ENCODE data around the gene FAM114A1.
"Not testable (repeated sequence)": the region's sequence is repeated elsewhere in the genome, so short reads cannot be mapped to it uniquely, and the experiment has no call there.

The FAM114A1 gene

DNA sequence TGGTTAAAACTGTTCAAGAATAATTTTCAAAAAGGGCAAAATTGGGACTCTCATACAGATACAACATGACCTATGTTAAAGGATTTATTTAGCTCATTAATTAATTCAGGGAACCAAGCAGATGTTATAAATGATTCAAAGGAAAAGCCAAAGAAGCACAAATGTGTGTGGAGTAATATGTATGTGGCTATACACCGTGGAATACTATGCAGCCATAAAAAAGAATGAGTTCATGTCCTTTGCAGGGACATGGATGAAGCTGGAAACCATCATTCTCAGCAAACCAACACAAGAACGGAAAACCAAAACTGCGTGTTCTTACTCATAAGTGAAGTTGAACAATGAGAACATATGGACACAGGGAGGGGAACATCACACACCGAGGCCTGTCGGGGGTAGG, 48.7 kb downstream of the FAM114A1 start:
- H3K79me2 ChIP-seq (ENCODE audit: control insufficient read depth, insufficient read depth, low read length); H3K4me1 ChIP-seq (ENCODE audit: control insufficient read depth, low read depth, low read length); H2BK5ac ChIP-seq (ENCODE audit: low read length); H3K27me3 ChIP-seq (ENCODE audit: insufficient read depth, low read length, poor library complexity); DNase-seq; H3K4me2 ChIP-seq (ENCODE audit: low read length); H3K36me3 ChIP-seq (ENCODE audit: control insufficient read depth, insufficient read depth, low read length); H3K4ac ChIP-seq (ENCODE audit: low read depth, low read length); H4K5ac ChIP-seq (ENCODE audit: low read length); H3K9ac ChIP-seq (ENCODE audit: low read length); H2BK120ac ChIP-seq (ENCODE audit: low read depth, low read length); H2AK5ac ChIP-seq (ENCODE audit: low read length); H3K56ac ChIP-seq (ENCODE audit: low read length); H2BK15ac ChIP-seq (replicated peaks; ENCODE audit: low read depth); H3K27ac ChIP-seq (ENCODE audit: low read depth, low read length); H3K23ac ChIP-seq (ENCODE audit: low read length); H3K79me1 ChIP-seq (ENCODE audit: low read length); H3K18ac ChIP-seq (ENCODE audit: low read length); H3K4me3 ChIP-seq (ENCODE audit: low read length); H4K8ac ChIP-seq (ENCODE audit: low read depth, low read length): not testable (repeated sequence)
- no CpG with 5 or more reads among the region's 5 CpGs for WGBS (ENCODE audit: extremely low coverage, insufficient coverage, low lambda C conversion rate)

DNA sequence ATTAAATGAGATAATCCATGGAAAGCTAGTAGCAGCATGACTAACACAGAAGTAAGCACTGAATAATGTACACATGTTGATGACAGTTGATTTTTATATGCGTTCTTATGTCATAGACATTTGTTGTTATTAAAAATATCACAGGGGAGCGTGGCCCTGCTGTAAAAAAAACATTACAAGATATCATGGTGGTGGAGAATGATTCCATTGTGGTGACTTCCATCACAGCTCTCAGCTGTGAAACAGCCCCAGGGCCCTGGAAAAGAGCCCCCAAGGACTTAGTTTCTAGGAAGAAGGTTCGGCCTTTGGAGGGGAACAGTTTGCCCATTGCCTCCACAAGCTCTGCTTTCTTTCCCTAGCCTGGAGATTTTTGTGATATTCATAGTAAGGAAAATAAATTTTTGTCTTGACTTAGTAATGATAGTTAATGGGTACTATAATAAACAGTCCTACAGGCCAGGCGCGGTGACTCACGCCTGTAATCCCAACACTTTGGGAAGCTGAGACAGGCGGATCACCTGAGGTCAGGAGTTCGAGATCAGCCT, 49.9 kb downstream of the FAM114A1 start:
- no peak overlapping the region for H3K27ac ChIP-seq (ENCODE audit: low read depth, low read length)
- no peak overlapping the region for H3K4me3 ChIP-seq (ENCODE audit: low read length)
- no peak overlapping the region for H3K56ac ChIP-seq (ENCODE audit: low read length)
- H3K23ac ChIP-seq (ENCODE audit: low read length), result no peak overlapping the region
- DNase-seq, result no peak
- H3K9ac ChIP-seq (ENCODE audit: low read length), result no peak overlapping the region
- H3K79me1 ChIP-seq (ENCODE audit: low read length), result no peaks in the 10 kb centered on the region
- no peak overlapping the region for H4K5ac ChIP-seq (ENCODE audit: low read length)
- no peak overlapping the region for H2AK5ac ChIP-seq (ENCODE audit: low read length)
- H3K4ac ChIP-seq (ENCODE audit: low read depth, low read length), result no peak overlapping the region
- H2BK15ac ChIP-seq (replicated peaks; ENCODE audit: low read depth), result no peak overlapping the region
- H4K8ac ChIP-seq (ENCODE audit: low read depth, low read length), result no peak overlapping the region
- H2BK5ac ChIP-seq (ENCODE audit: low read length), result no peak overlapping the region
- H3K4me1 ChIP-seq (ENCODE audit: control insufficient read depth, low read depth, low read length), result no peaks in the 10 kb centered on the region
- no peak overlapping the region for H3K18ac ChIP-seq (ENCODE audit: low read length)
- no peaks in the 10 kb centered on the region for H3K36me3 ChIP-seq (ENCODE audit: control insufficient read depth, insufficient read depth, low read length)
- no peaks in the 10 kb centered on the region for H3K79me2 ChIP-seq (ENCODE audit: control insufficient read depth, insufficient read depth, low read length)
- H2BK120ac ChIP-seq (ENCODE audit: low read depth, low read length), result no peak overlapping the region
- H3K27me3 ChIP-seq (ENCODE audit: insufficient read depth, low read length, poor library complexity), result no peaks in the 10 kb centered on the region
- WGBS (ENCODE audit: extremely low coverage, insufficient coverage, low lambda C conversion rate), result no CpG with 5 or more reads among the region's 8 CpGs
- H3K4me2 ChIP-seq (ENCODE audit: low read length), result no peak overlapping the region

DNA sequence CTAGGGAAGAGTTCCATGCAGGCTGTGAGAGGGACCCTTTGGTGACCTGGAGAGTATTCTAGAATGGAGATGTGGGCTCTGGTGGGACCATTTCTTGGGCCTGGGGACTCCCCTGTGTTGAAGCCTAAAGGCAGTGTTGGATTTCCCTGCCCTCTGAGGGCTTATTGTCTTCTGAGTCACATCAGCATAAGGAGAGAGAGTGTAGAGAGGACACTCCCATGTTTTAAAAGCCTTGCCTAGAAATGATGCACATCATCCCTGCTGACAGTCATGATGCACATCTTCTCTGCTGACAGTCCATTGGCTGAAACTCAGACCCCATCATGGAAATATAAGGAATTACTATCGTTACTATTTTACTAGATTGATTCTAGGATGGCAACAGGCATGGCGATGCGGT, 51.9 kb downstream of the FAM114A1 start:
- Histone ChIP-seq H2BK15ac (replicated peaks; ENCODE audit: low read depth) (no peak overlapping the region), H3K9ac (ENCODE audit: low read length) (no peak overlapping the region), H4K5ac (ENCODE audit: low read length) (no peak overlapping the region), H3K23ac (ENCODE audit: low read length) (no peak overlapping the region), H3K27ac (ENCODE audit: low read depth, low read length) (no peak overlapping the region), H3K36me3 (ENCODE audit: control insufficient read depth, insufficient read depth, low read length) (no peaks in the 10 kb centered on the region), H2BK120ac (ENCODE audit: low read depth, low read length) (no peak overlapping the region), H3K79me1 (ENCODE audit: low read length) (no peaks in the 10 kb centered on the region), H3K4me3 (ENCODE audit: low read length) (no peak overlapping the region), H3K18ac (ENCODE audit: low read length) (no peak overlapping the region), H2AK5ac (ENCODE audit: low read length) (no peak overlapping the region), H4K8ac (ENCODE audit: low read depth, low read length) (no peak overlapping the region), H3K4me2 (ENCODE audit: low read length) (no peak overlapping the region), H2BK5ac (ENCODE audit: low read length) (no peak overlapping the region), H3K56ac (ENCODE audit: low read length) (no peak overlapping the region), H3K79me2 (ENCODE audit: control insufficient read depth, insufficient read depth, low read length) (no peaks in the 10 kb centered on the region), H3K4me1 (ENCODE audit: control insufficient read depth, low read depth, low read length) (no peaks in the 10 kb centered on the region), H3K4ac (ENCODE audit: low read depth, low read length) (no peak overlapping the region), H3K27me3 (ENCODE audit: insufficient read depth, low read length, poor library complexity) (no peaks in the 10 kb centered on the region)
- WGBS (ENCODE audit: extremely low coverage, insufficient coverage, low lambda C conversion rate), result no CpG with 5 or more reads among the region's 3 CpGs
- DNase-seq, result no peak

DNA sequence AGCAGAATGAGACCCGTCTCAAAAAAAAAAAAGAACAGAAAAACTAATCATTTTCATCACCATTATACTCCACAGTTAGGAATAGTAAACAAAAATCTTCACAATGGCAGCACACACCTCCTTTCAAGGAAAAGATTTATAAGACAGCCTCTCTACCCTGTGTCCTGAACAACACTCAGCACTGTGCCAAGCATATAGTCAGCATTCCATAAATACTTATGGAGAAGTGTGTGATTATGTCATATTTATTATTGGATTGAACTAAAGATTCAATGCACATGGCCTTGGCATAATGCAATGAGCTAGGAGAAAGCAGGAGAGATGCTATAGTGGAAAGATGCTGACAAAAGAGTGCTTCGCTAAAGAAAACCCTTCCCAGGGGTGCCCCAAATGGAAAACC, 52.6 kb downstream of the FAM114A1 start:
- H3K27me3 ChIP-seq (ENCODE audit: insufficient read depth, low read length, poor library complexity), result no peaks in the 10 kb centered on the region
- no peak overlapping the region for H3K4ac ChIP-seq (ENCODE audit: low read depth, low read length)
- no peak overlapping the region for H4K5ac ChIP-seq (ENCODE audit: low read length)
- no peak overlapping the region for H3K23ac ChIP-seq (ENCODE audit: low read length)
- no peak overlapping the region for H2AK5ac ChIP-seq (ENCODE audit: low read length)
- H3K4me2 ChIP-seq (ENCODE audit: low read length), result no peak overlapping the region
- H3K9ac ChIP-seq (ENCODE audit: low read length), result no peak overlapping the region
- H3K4me3 ChIP-seq (ENCODE audit: low read length), result no peak overlapping the region
- no peaks in the 10 kb centered on the region for H3K4me1 ChIP-seq (ENCODE audit: control insufficient read depth, low read depth, low read length)
- H3K79me1 ChIP-seq (ENCODE audit: low read length), result no peaks in the 10 kb centered on the region
- H2BK120ac ChIP-seq (ENCODE audit: low read depth, low read length), result no peak overlapping the region
- H3K79me2 ChIP-seq (ENCODE audit: control insufficient read depth, insufficient read depth, low read length), result no peaks in the 10 kb centered on the region
- H3K56ac ChIP-seq (ENCODE audit: low read length), result no peak overlapping the region
- no peaks in the 10 kb centered on the region for H3K36me3 ChIP-seq (ENCODE audit: control insufficient read depth, insufficient read depth, low read length)
- no CpG with 5 or more reads among the region's 2 CpGs for WGBS (ENCODE audit: extremely low coverage, insufficient coverage, low lambda C conversion rate)
- H3K18ac ChIP-seq (ENCODE audit: low read length), result no peak overlapping the region
- H2BK5ac ChIP-seq (ENCODE audit: low read length), result no peak overlapping the region
- H2BK15ac ChIP-seq (replicated peaks; ENCODE audit: low read depth), result no peak overlapping the region
- no peak for DNase-seq
- H3K27ac ChIP-seq (ENCODE audit: low read depth, low read length), result no peak overlapping the region
- H4K8ac ChIP-seq (ENCODE audit: low read depth, low read length), result no peak overlapping the region

DNA sequence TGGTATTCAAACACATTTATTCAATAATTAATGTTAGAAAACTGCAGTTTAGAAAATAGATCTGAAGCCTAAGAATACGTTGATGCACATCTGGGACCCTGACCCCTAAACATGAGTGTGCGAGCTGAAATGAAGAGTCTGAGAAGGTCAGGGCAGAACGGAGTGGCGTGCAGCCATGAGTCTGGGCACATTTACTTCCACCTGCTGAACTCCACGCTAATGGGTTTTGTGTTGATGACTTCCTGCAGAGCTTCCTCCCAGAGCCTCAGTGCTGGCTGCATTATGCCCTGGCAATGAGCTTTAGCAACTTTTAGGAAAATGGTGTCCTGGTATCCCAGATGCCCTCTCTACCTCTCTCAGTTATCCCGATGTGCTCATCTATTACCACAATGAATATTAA, 53.1 kb downstream of the FAM114A1 start:
- Histone ChIP-seq H2BK15ac (replicated peaks; ENCODE audit: low read depth) (no peak overlapping the region), H4K5ac (ENCODE audit: low read length) (no peak overlapping the region), H3K79me1 (ENCODE audit: low read length) (no peaks in the 10 kb centered on the region), H3K4ac (ENCODE audit: low read depth, low read length) (no peak overlapping the region), H3K18ac (ENCODE audit: low read length) (no peak overlapping the region), H3K4me1 (ENCODE audit: control insufficient read depth, low read depth, low read length) (no peaks in the 10 kb centered on the region), H3K9ac (ENCODE audit: low read length) (no peak overlapping the region), H3K79me2 (ENCODE audit: control insufficient read depth, insufficient read depth, low read length) (no peaks in the 10 kb centered on the region), H3K23ac (ENCODE audit: low read length) (no peak overlapping the region), H2BK120ac (ENCODE audit: low read depth, low read length) (no peak overlapping the region), H3K4me3 (ENCODE audit: low read length) (no peak overlapping the region), H4K8ac (ENCODE audit: low read depth, low read length) (no peak overlapping the region), H3K27ac (ENCODE audit: low read depth, low read length) (no peak overlapping the region), H3K56ac (ENCODE audit: low read length) (no peak overlapping the region), H3K36me3 (ENCODE audit: control insufficient read depth, insufficient read depth, low read length) (no peaks in the 10 kb centered on the region), H2BK5ac (ENCODE audit: low read length) (no peak overlapping the region), H3K4me2 (ENCODE audit: low read length) (no peak overlapping the region), H3K27me3 (ENCODE audit: insufficient read depth, low read length, poor library complexity) (no peaks in the 10 kb centered on the region), H2AK5ac (ENCODE audit: low read length) (no peak overlapping the region)
- DNase-seq, result no peak
- no CpG with 5 or more reads among the region's 6 CpGs for WGBS (ENCODE audit: extremely low coverage, insufficient coverage, low lambda C conversion rate)

DNA sequence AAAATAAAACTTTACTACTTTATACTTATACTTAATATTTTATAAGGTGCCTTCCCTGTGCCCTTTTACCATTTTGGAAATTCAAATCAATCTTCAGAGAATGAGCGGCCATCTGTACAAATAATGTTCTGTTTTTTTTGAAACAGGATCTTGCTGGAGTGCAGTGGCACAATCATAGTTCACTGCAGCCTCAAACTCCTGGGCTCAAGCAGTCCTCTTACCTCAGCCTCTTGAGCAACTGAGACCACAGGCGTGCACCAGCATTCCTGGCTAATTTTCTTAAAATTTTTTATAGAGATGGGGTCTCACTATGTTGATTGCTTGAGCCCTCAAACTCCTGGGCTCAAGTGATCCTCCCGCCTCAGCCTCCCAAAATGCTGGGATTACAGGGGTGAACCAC, 53.5 kb downstream of the FAM114A1 start:
- H3K79me1 ChIP-seq (ENCODE audit: low read length), result no peaks in the 10 kb centered on the region
- H3K23ac ChIP-seq (ENCODE audit: low read length), result no peak overlapping the region
- no peak overlapping the region for H4K5ac ChIP-seq (ENCODE audit: low read length)
- no peak overlapping the region for H3K4me3 ChIP-seq (ENCODE audit: low read length)
- no peak overlapping the region for H3K4me2 ChIP-seq (ENCODE audit: low read length)
- no peak overlapping the region for H3K27ac ChIP-seq (ENCODE audit: low read depth, low read length)
- no peak overlapping the region for H3K9ac ChIP-seq (ENCODE audit: low read length)
- no peak overlapping the region for H4K8ac ChIP-seq (ENCODE audit: low read depth, low read length)
- no peak overlapping the region for H3K4ac ChIP-seq (ENCODE audit: low read depth, low read length)
- no CpG with 5 or more reads among the region's 3 CpGs for WGBS (ENCODE audit: extremely low coverage, insufficient coverage, low lambda C conversion rate)
- no peak overlapping the region for H2BK120ac ChIP-seq (ENCODE audit: low read depth, low read length)
- H3K18ac ChIP-seq (ENCODE audit: low read length), result no peak overlapping the region
- H2BK5ac ChIP-seq (ENCODE audit: low read length), result no peak overlapping the region
- H3K36me3 ChIP-seq (ENCODE audit: control insufficient read depth, insufficient read depth, low read length), result no peaks in the 10 kb centered on the region
- no peaks in the 10 kb centered on the region for H3K79me2 ChIP-seq (ENCODE audit: control insufficient read depth, insufficient read depth, low read length)
- no peak overlapping the region for H3K56ac ChIP-seq (ENCODE audit: low read length)
- DNase-seq, result no peak
- H2AK5ac ChIP-seq (ENCODE audit: low read length), result no peak overlapping the region
- no peaks in the 10 kb centered on the region for H3K4me1 ChIP-seq (ENCODE audit: control insufficient read depth, low read depth, low read length)
- H3K27me3 ChIP-seq (ENCODE audit: insufficient read depth, low read length, poor library complexity), result no peaks in the 10 kb centered on the region
- H2BK15ac ChIP-seq (replicated peaks; ENCODE audit: low read depth), result no peak overlapping the region
